GM12865 (cell line): Measurements from ENCODE around the gene AMY1A.
"Not testable (repeated sequence)": the region's sequence is repeated elsewhere in the genome, so short reads cannot be mapped to it uniquely, and the experiment has no call there.

Experiments used
- DNase-seq: peaks from one replicate; pipeline ENCODE4 v3.0.0; 2010; ENCODE audit warnings: low read depth
- H3K4me3 ChIP-seq: 2 replicates; pipeline ENCODE4 v1.5.1; 2011; ENCODE audit warnings: mild to moderate bottlenecking, low read depth, low read length, control low read depth
- TF ChIP-seq, protein P1 (sequence below): IDR thresholded peaks from 2 replicates; pipeline ENCODE4 v1.5.1; 2011; ENCODE audit warnings: low read length, control low read depth, low read depth, inconsistent platforms; ENCODE audit not compliant: insufficient read depth; ENCODE audit errors: missing control alignments

AMY1A gene

DNA sequence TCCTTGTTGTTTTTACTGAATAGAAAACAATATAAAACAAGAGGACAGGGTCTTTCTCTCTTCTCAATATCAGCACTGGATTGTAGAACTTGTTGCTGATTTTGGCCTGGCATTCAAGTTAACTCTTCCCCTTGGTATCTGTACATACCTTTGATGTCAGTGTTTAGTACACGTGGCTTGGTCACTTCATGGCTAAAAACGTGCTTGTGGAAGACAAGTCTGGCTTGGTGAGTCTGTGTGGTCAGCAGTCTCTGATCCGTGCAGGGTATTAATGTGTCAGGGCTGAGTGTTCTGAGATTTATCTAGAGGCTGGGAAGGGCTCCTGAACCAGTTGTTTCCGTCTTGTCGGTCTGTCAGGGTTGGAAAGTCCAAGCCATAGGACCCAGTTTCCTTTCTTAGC is at the start of gene AMY1A:
Gene AMY1A (plus strand): TSS at position 301 of the 400 bp plus-strand sequence. CDS start 571 bp downstream, outside the sequence.
- DNase-seq, H3K4me3 ChIP-seq: not testable (repeated sequence)

DNA sequence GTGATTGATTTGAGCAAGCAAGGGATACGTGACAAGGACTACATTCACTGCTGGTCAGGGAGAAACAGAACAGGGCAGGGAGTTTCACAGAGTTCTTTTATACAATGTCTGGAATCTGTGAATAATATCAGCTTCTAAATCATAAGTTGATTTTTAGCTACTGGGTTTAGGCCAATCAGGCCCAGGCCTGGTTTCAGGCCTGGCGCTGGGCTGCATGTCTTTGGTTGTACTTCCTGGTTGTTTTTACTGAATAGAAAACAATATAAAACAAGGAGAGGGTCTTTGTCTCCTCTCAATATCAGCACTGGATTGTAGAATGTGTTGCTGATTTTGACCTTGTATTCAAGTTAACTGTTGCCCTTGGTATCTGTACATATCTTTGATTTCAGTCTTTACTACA is 39.2 kb upstream of the AMY1A start:
- no peak overlapping the region for H3K4me3 ChIP-seq
- no peak for DNase-seq
- TF ChIP-seq, protein P1, sequence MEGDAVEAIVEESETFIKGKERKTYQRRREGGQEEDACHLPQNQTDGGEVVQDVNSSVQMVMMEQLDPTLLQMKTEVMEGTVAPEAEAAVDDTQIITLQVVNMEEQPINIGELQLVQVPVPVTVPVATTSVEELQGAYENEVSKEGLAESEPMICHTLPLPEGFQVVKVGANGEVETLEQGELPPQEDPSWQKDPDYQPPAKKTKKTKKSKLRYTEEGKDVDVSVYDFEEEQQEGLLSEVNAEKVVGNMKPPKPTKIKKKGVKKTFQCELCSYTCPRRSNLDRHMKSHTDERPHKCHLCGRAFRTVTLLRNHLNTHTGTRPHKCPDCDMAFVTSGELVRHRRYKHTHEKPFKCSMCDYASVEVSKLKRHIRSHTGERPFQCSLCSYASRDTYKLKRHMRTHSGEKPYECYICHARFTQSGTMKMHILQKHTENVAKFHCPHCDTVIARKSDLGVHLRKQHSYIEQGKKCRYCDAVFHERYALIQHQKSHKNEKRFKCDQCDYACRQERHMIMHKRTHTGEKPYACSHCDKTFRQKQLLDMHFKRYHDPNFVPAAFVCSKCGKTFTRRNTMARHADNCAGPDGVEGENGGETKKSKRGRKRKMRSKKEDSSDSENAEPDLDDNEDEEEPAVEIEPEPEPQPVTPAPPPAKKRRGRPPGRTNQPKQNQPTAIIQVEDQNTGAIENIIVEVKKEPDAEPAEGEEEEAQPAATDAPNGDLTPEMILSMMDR = no peak

DNA sequence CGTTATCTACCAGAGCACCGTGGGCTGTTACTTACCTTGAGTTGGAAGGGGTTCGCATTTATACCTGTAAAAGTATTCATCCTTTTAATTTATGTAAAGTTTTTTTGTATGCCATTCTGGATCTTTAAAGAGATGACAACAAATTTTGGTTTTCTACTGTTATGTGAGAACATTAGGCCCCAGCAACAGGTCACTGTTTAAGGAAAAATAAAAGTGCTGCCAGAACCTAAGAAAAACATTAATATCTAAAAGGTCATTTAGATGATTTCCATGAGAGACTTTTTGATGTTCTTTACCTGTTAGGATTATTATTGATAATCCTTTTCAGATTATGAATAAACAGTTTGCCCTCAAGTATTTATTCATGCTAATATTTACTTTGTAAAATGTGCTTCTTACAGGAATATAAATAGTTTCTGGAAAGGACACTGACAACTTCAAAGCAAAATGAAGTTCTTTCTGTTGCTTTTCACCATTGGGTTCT is 38.5 kb upstream of the AMY1A start, which contains the start of gene AMY2A:
Gene AMY2A (plus strand): TSS at position 434 of the 484 bp plus-strand sequence. CDS start 14 bp downstream, at position 448.
- not testable (repeated sequence) for H3K4me3 ChIP-seq, DNase-seq

DNA sequence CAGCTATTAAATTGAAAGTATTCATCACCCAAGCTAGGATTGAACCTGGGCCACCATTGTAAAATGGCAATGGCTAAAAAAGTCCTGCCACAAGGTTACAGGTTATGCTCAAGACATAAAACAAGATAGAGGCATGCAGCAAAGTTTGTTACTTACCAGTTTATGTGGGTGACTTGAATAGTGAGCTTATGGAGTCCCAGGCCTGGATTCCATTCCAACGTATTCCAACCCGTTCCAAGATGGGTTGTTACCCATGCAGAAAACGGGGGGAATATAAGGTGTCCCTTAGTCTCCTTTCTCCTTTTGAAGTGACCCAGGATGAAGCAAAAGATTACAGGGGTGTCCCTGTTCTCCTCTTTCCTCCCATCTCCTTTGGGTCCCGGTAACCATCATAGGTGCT is 28.1 kb upstream of the AMY1A start:
- H3K4me3 ChIP-seq = not testable (repeated sequence)

DNA sequence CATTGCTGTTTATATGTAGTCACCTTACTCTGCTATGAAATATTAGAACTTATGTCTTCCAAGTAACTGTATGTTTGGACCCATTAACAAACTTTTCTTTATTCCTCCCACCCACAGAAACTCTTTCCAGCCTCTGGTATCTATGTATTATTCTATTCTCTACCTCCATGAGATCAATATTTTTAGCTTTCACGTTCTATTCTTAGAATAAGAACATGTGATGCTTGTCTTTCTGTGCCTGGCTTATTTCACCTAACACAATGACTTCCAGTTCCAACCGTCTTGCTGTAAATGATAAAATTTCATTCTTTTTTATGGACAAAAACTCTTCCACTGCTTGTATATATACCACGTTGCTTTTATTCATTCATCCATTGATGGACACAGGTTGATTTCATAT is 14.4 kb upstream of the AMY1A start:
- not testable (repeated sequence) for DNase-seq, H3K4me3 ChIP-seq

More for the DNA sequence above, 28.1 kb upstream of the AMY1A start:
- DNase-seq = not testable (repeated sequence)

DNA sequence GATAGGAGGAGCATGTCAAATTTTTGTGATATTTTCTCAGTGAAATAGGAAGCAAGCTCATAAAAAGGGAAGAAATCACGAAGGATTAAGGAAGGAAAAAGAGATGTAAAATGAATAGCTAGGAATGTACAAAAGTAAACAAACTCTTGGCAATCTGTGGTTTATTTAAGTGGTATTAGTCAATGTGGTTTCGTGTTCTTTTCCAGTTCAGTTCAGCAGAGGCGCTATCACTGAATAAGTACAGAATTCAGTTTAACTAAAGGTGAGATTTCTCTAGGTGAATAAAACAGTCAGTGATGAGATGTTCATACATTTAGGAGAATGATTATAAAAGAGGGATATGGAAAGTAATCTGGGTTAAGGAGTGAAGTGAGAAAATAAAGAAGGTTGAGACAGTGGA is 11.7 kb upstream of the AMY1A start:
- H3K4me3 ChIP-seq, DNase-seq: not testable (repeated sequence)

DNA sequence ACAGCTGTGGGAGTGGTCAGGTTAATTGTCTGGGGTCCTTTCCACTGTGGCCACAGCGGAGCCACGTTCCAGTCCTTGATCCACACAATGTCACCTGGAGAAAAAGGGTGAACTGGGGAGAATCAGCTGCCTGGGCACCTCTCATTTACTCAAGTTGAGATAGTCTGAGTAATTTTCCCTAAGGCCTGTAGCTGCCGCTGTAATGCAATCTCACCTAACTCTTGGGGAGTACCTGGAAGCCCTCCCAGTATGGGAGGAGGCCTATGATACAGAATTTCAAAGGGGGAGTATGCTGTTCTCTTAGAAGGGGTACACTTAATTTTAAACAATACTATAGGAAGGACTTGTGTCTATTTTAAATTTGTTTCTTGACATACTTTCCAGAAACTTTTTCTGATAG is 5.3 kb upstream of the AMY1A start:
- not testable (repeated sequence) for H3K4me3 ChIP-seq, DNase-seq

DNA sequence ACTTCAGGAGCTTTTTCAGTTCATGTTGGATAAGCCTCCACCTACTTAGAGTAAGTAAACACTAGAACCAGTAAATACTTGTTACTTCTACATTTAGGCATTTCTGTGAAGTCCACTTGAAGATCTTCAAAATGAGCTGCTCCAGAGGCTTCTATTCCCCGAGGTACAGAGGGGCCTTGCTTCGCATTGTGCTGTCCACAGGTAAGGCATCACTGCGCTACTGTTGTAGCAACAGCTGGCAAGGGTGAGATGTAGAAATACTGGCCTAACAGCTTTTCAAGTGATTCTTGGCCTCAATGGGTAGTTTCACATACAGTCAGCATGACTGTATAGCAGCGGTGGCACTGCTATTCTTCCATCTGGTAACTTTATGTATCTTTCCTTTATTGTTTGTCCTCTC is 4.7 kb upstream of the AMY1A start:
- not testable (repeated sequence) for DNase-seq, H3K4me3 ChIP-seq

DNA sequence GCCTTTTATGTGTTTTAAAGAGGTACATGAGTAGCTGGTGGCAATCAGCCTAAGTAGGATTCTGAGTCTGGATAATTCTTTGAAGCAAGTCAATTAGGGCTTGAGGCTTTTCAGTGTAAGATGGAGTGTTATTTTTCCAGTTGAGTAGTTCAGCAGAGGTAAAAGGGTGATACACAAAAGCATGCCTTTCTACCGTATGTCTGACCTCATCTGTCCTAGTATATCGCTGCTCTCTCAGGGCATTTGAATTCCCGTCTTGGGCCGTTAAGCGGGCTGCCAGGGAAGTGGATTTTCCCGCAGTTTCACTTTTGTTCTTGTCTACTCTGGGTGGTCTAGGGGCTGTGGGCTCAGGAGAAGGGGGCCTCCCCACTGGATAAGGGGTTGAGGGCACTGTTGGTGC is 1.4 kb upstream of the AMY1A start:
- not testable (repeated sequence) for H3K4me3 ChIP-seq, DNase-seq

DNA sequence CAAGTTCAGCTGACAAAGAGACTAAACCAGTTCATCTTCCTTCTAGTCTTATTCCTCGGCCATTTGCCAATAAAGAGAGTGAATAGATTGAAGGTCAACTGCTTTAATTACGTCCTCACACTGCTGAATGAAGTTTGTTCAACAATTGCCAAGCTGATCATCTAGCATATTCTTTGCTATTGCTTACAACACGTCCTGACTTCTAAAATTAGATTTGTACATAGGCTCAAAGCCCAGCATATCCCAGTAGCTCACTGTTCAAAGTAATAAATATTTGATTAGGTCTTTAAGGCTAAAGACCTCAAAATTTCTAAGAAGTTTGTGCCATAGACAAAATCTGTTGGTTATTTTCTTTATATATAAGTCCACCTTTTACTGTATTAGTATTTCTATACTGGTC is 20.8 kb downstream of the AMY1A start:
- not testable (repeated sequence) for DNase-seq, H3K4me3 ChIP-seq

DNA sequence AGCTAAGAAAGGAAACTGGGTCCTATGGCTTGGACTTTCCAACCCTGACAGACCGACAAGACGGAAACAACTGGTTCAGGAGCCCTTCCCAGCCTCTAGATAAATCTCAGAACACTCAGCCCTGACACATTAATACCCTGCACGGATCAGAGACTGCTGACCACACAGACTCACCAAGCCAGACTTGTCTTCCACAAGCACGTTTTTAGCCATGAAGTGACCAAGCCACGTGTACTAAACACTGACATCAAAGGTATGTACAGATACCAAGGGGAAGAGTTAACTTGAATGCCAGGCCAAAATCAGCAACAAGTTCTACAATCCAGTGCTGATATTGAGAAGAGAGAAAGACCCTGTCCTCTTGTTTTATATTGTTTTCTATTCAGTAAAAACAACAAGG is 40.5 kb downstream of the AMY1A start, which contains the start of gene AMY1B:
Gene AMY1B (minus strand): TSS at position 101 of the 400 bp plus-strand sequence. CDS start 571 bp downstream, outside the sequence.
- not testable (repeated sequence) for H3K4me3 ChIP-seq, DNase-seq

DNA sequence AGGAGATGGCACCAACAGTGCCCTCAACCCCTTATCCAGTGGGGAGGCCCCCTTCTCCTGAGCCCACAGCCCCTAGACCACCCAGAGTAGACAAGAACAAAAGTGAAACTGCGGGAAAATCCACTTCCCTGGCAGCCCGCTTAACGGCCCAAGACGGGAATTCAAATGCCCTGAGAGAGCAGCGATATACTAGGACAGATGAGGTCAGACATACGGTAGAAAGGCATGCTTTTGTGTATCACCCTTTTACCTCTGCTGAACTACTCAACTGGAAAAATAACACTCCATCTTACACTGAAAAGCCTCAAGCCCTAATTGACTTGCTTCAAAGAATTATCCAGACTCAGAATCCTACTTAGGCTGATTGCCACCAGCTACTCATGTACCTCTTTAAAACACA is 41.9 kb downstream of the AMY1A start:
- not testable (repeated sequence) for DNase-seq, H3K4me3 ChIP-seq

DNA sequence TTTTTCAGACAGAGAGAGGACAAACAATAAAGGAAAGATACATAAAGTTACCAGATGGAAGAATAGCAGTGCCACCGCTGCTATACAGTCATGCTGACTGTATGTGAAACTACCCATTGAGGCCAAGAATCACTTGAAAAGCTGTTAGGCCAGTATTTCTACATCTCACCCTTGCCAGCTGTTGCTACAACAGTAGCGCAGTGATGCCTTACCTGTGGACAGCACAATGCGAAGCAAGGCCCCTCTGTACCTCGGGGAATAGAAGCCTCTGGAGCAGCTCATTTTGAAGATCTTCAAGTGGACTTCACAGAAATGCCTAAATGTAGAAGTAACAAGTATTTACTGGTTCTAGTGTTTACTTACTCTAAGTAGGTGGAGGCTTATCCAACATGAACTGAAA is 45.1 kb downstream of the AMY1A start:
- not testable (repeated sequence) for H3K4me3 ChIP-seq, DNase-seq

DNA sequence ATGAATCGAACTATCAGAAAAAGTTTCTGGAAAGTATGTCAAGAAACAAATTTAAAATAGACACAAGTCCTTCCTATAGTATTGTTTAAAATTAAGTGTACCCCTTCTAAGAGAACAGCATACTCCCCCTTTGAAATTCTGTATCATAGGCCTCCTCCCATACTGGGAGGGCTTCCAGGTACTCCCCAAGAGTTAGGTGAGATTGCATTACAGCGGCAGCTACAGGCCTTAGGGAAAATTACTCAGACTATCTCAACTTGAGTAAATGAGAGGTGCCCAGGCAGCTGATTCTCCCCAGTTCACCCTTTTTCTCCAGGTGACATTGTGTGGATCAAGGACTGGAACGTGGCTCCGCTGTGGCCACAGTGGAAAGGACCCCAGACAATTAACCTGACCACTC is 45.7 kb downstream of the AMY1A start:
- DNase-seq, H3K4me3 ChIP-seq: not testable (repeated sequence)

DNA sequence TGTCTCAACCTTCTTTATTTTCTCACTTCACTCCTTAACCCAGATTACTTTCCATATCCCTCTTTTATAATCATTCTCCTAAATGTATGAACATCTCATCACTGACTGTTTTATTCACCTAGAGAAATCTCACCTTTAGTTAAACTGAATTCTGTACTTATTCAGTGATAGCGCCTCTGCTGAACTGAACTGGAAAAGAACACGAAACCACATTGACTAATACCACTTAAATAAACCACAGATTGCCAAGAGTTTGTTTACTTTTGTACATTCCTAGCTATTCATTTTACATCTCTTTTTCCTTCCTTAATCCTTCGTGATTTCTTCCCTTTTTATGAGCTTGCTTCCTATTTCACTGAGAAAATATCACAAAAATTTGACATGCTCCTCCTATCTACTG is 52.1 kb downstream of the AMY1A start:
- not testable (repeated sequence) for H3K4me3 ChIP-seq, DNase-seq

DNA sequence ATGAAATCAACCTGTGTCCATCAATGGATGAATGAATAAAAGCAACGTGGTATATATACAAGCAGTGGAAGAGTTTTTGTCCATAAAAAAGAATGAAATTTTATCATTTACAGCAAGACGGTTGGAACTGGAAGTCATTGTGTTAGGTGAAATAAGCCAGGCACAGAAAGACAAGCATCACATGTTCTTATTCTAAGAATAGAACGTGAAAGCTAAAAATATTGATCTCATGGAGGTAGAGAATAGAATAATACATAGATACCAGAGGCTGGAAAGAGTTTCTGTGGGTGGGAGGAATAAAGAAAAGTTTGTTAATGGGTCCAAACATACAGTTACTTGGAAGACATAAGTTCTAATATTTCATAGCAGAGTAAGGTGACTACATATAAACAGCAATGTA is 54.8 kb downstream of the AMY1A start:
- H3K4me3 ChIP-seq, DNase-seq: not testable (repeated sequence)
